Dermis blood vessel endothelial cell (primary cell): ENCODE measurements around the gene ZNF563. TPM values are rescaled to one million over a fixed set of nuclear protein-coding genes. Genes with fewer than 3 reads are reported as not detected.

Source experiments
- DNase-seq: peaks from one replicate; pipeline ENCODE4 v3.0.0; 2010
- total RNA-seq: library from RNA; depleted of rRNA; stranded (reverse); fragments of >200 nt; gene quantifications from 2 replicates; pipeline ENCODE4 v1.2.3, GENCODE V29; 2014

ZNF563 gene
- total RNA-seq, 1 donor from 2014 or later: 2.2 TPM

- peak; percentile 95 for DNase-seq
Measured at GRCh38 chr19:12294249-12295158, 38.9 kb downstream of the ZNF563 start, which contains the start of gene ZNF44. Gene ZNF44, minus strand, starts transcription at chr19:12294883. Its CDS starts 189 bp downstream, at chr19:12294694.

- DNase-seq: peak; percentile 57
Measured at GRCh38 chr19:12293777-12294248, 39.6 kb downstream of the ZNF563 start.

GRCh38 chr19:12289790-12290065 is 43.7 kb downstream of the ZNF563 start:
- no peak for DNase-seq

- DNase-seq: no peak
Measured at GRCh38 chr19:12287958-12288500, 45.4 kb downstream of the ZNF563 start.

GRCh38 chr19:12284631-12285030 is 48.8 kb downstream of the ZNF563 start:
- DNase-seq: no peak

GRCh38 chr19:12284226-12284625 is 49.2 kb downstream of the ZNF563 start:
- no peak for DNase-seq

- DNase-seq: no peak
Measured at GRCh38 chr19:12278713-12279112, 54.7 kb downstream of the ZNF563 start.

- DNase-seq: no peak
Measured at GRCh38 chr19:12272980-12273901, 60.2 kb downstream of the ZNF563 start.

- DNase-seq: no peak
Measured at GRCh38 chr19:12272386-12272785, 61.0 kb downstream of the ZNF563 start.

GRCh38 chr19:12270854-12271253 is 62.6 kb downstream of the ZNF563 start:
- no peak for DNase-seq

Other genes starting within 250 kb of the ZNF563 start
- gene ZNF20, start 193.3 kb downstream of the ZNF563 start, total RNA-seq: 4.0 and 4.8 TPM in 2 replicates
- gene ZNF625, start 176.9 kb downstream of the ZNF563 start, total RNA-seq: 11.5 and 15.1 TPM in 2 replicates
- gene ZNF136, start 170.5 kb downstream of the ZNF563 start, total RNA-seq: 5.1 and 8.7 TPM in 2 replicates
- gene ZNF44, start 38.8 kb downstream of the ZNF563 start, total RNA-seq: 6.9 and 8.8 TPM in 2 replicates
- 2.7 and 4.3 TPM in 2 replicates for gene ZNF442, start 32.0 kb upstream of the ZNF563 start, total RNA-seq
- 6.1 and 12.1 TPM in 2 replicates for gene ZNF799, start 67.6 kb upstream of the ZNF563 start, total RNA-seq
- 6.2 and 9.5 TPM in 2 replicates for gene ZNF443, start 107.4 kb upstream of the ZNF563 start, total RNA-seq
- 3.5 and 5.8 TPM in 2 replicates for gene ZNF709, start 151.2 kb upstream of the ZNF563 start, total RNA-seq
- gene ZNF564, start 217.8 kb upstream of the ZNF563 start, total RNA-seq: 8.4 and 13.3 TPM in 2 replicates